ENCODE results near the gene RIOX2.
A peak's percentile ranks its signal among the peaks of the same experiment; 100 is the strongest.
"Not testable (repeated sequence)": the region's sequence is repeated elsewhere in the genome, so short reads cannot be mapped to it uniquely, and the experiment has no call there.

The RIOX2 gene

GRCh38 chr3:97950360-97950759, 21.9 kb downstream of the RIOX2 start:
- no peak for DNase-seq

GRCh38 chr3:97949743-97950142, 22.5 kb downstream of the RIOX2 start:
- no peak for DNase-seq

DNA sequence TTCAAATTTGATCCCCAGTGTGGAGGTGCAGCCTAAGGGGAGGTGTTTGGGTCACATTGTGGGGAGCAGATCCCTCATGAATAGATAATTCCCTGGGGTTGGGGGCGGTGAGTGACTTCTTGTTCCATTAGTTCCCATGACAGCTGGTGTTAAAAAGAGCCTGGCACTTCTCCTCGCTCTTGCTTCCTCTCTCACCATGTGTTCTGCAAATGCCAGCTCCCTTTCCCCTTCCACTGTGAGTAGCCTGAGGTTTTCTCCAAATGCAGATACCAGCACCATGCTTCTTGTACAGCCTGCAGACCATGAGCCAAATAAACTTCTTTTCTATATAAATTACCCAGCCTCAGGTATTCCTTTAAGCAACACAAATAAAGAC, 23.1 kb downstream of the RIOX2 start:
- DNase-seq, result no peak

DNA sequence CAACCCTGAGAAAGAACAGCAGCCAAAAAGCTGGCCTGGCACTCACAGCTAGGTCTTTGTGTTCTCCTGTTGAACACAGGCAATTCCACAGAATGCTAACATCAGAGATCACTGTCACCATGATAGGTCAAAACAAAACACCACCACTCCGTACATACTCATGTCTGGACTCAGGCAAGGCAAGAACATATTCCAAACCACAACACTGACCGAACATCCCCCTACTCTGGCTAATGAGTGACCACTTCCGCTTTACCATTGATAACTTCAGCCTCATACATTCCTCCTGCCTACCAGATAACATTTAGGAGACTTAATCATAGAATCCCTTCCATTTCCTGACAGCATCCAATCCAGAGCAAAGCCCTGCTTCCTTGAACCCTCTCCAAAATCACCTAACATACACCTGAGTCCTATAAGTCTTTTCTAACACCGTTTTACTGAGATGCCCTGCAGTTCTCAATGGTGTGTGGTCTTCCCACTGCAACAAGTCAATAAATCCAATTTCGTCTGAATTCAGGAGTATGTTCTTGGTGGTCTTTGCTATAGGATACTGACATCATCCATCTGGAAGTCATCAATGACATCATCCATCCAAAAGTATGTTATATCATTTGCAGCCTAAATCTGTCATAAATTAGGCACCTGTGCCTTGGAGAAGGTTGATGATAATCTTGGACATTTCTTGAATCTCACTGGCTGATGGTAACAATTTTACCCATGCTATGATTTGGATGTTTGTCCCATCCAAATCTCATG, 23.7 kb downstream of the RIOX2 start:
- no peak for DNase-seq

GRCh38 chr3:97942801-97943546, 29.3 kb downstream of the RIOX2 start:
- no peak for DNase-seq

- no peak for DNase-seq
These were observed 32.2 kb downstream of the RIOX2 start for GRCh38 chr3:97940034-97940433.

DNA sequence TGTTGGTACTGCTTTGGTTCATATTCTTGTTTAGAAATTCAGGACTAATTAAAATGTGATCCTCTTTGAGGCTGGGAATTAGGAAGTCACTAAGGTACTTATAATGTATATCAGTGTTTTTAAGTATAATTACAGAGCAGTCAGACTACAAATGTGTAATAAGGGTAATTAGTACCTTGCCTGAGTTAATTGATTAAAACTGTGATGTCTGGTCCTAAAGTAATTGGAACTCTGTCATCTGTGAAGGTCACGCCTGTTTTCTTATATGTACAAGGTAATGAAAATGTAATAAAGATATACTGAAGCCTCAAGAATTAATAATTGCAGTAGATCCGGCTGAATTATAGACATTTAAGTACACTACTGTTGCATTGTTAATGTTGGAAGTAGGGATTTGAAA, 32.8 kb downstream of the RIOX2 start:
- DNase-seq, result no peak

GRCh38 chr3:97938444-97938843, 33.8 kb downstream of the RIOX2 start:
- DNase-seq, result no peak

DNA sequence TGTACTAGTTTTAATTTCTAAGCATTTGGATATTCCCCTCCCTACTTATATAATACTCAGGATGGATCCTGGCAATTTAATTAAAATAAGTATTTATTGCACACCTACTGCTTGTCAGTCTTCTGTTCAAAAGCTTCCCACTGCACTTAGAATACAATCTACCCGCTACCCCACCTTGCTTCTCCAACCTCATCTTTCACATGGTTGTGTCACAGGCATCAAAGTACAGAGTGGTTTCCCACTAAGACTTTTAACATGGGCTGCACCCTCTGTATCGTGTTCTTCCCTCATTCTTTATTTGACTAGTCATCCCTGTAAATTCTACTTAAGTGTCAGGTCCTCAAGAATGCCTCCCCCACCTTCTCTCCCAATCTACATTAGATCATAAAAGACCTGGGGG, 35.0 kb downstream of the RIOX2 start:
- no peak for DNase-seq

DNA sequence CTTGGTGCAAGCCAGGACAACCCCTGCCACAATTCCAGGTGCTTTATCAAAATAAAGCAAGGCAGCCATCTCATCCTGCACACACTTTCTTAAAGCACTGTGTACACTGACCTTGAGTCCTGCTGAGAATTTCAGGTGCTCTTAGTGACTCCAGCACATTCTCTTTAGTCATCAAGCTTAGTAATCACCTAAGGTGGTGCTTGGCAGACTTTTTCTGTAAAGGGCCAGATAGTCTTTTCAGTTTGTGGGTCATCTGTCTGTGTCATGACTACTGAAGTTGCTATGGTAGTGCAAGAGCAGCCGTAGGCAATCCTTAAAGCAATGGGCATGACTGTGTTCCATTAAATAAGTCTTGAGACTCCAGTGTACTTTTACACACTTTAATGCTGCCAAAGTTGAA, 36.4 kb downstream of the RIOX2 start:
- DNase-seq, result no peak

GRCh38 chr3:97934980-97935695, 37.1 kb downstream of the RIOX2 start:
- no peak for DNase-seq

GRCh38 chr3:97932387-97932801, 39.8 kb downstream of the RIOX2 start:
- DNase-seq, result no peak

- DNase-seq, result no peak
These were observed 41.0 kb downstream of the RIOX2 start for GRCh38 chr3:97931218-97931617.

- DNase-seq, result no peak
These were observed 42.2 kb downstream of the RIOX2 start for GRCh38 chr3:97930018-97930417.

GRCh38 chr3:97928986-97929385, 43.2 kb downstream of the RIOX2 start:
- no peak for DNase-seq

- DNase-seq, result no peak
These were observed 44.5 kb downstream of the RIOX2 start for GRCh38 chr3:97927704-97928103.

- DNase-seq, result no peak
These were observed 54.3 kb downstream of the RIOX2 start for GRCh38 chr3:97917813-97918536.

GRCh38 chr3:97916576-97916975, 55.7 kb downstream of the RIOX2 start:
- no peak for DNase-seq

GRCh38 chr3:97914388-97914787, 57.8 kb downstream of the RIOX2 start:
- peak; percentile 70 for DNase-seq

- DNase-seq, result no peak
These were observed 60.8 kb downstream of the RIOX2 start for GRCh38 chr3:97911459-97911858.

DNA sequence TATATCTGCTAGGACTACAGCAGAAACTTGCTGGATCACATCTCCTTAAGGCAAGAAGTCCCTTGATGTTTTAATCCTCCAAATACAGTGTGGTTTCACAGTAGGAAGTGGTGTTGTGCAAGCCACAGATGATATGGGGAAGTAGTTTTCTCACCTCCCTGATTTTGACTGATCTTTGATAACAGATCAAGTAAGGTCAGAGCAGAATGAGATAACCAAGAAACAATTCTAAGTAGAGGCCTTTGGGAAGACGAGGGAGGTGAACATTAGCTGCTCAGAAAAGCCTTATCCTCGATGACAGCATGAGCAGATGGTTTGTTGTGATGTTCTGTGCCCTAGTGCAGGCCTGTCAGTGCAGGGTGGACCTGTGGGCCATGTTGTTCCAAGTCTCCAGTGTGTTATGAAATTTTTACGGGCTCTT, 61.3 kb downstream of the RIOX2 start:
- peak; percentile 40 for DNase-seq

- not testable (repeated sequence) for DNase-seq
These were observed 61.9 kb downstream of the RIOX2 start for GRCh38 chr3:97910236-97910831.

DNA sequence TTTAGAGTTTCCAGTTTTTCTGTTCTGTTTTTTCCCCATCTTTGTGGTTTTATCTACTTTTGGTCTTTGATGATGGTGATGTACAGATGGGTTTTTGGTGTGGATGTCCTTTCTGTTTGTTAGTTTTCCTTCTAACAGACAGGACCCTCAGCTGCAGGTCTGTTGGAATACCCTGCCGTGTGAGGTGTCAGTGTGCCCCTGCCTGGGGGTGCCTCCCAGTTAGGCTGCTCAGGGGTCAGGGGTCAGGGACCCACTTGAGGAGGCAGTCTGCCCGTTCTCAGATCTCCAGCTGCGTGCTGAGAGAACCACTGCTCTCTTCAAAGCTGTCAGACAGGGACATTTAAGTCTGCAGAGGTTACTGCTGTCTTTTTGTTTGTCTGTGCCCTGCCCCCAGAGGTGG, 62.4 kb downstream of the RIOX2 start:
- DNase-seq, result not testable (repeated sequence)

Measured in NCI-H226 (cell line).